HCT116 (cell line): ENCODE results near the gene MAEA.

ENCODE experiments used
- EGR1 ChIP-seq: IDR thresholded peaks from 2 replicates; pipeline ENCODE4 v1.6.1; 2012; ENCODE audit warnings: low read depth
- TF ChIP-seq, protein P1 (sequence below), 3 experiments: fragments of 200-600 bp in 1 of 3; sonication (generic) in 1 of 3; IDR thresholded peaks in 2 of 3; conservative IDR thresholded peaks in 1 of 3; 2 replicates each; pipeline ENCODE4 v1.5.1; 2012 to 2017; ENCODE audit warnings: low read depth in 2 of 3, low read length in 2 of 3, antibody characterized with exemption in 1 of 3, borderline replicate concordance in 1 of 3, control low read depth in 1 of 3, mild to moderate bottlenecking in 1 of 3, mixed read lengths in 1 of 3, mixed run types in 1 of 3, moderate library complexity in 1 of 3; ENCODE audit not compliant: insufficient read depth in 1 of 3

DNA sequence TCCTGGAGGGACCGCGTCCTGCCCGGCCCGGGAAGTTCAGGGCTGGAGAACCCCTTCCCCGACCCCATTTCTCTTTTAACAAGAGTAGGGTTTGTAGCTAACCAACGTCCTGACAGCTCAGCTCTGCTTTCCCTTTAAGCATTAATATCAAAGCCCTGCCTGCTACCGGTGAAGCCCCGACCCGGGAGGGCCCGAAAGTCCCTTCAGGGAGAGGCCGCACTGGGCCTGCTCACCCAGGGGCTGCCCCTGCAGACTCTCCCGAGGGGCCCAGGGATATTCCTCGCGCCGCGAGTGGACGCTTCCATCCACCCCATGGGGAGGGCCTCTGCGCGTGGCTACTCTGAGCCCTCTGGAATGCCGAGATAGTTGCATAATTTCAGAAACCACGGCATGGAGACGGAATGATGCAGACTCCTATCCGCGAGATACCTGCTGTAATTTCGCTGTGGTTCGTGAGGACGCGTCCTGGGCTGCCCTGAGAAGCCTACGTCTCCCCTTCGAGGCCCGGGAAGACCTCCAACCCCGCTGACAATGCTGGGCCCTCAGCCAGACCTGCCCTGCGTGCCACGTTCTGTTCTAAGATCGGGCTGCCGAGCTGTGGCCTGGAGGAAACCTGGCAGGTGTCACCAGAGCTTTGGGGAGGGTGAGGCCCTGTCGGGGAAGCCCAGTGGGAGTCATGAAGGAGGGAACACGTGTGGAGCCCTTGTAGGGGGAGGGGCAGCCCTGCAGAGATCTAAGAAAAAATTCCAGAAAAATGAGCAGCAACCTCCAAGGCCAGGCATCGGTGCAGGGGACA is 39.8 kb upstream of the MAEA start:
- TF ChIP-seq, protein P1, sequence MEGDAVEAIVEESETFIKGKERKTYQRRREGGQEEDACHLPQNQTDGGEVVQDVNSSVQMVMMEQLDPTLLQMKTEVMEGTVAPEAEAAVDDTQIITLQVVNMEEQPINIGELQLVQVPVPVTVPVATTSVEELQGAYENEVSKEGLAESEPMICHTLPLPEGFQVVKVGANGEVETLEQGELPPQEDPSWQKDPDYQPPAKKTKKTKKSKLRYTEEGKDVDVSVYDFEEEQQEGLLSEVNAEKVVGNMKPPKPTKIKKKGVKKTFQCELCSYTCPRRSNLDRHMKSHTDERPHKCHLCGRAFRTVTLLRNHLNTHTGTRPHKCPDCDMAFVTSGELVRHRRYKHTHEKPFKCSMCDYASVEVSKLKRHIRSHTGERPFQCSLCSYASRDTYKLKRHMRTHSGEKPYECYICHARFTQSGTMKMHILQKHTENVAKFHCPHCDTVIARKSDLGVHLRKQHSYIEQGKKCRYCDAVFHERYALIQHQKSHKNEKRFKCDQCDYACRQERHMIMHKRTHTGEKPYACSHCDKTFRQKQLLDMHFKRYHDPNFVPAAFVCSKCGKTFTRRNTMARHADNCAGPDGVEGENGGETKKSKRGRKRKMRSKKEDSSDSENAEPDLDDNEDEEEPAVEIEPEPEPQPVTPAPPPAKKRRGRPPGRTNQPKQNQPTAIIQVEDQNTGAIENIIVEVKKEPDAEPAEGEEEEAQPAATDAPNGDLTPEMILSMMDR (IDR thresholded peaks at IDR 0.05 in 2 of 3, conservative IDR thresholded peaks at IDR 0.05 in 1 of 3; ENCODE audit: borderline replicate concordance in 1 of 3, insufficient read depth in 1 of 3, low read depth in 2 of 3, low read length in 2 of 3), result no peak
- TF ChIP-seq EGR1, result no peak
